Measurements from ENCODE around the gene TRAPPC11.

GRCh38 chr4:183729069-183729406, 69.9 kb downstream of the TRAPPC11 start:
- TF ChIP-seq POLR2A (IDR thresholded peaks at IDR 0.05; ENCODE audit: low read length) (no peak), GATA1 (IDR thresholded peaks at IDR 0.05; ENCODE audit: low read depth, low read length) (no peak)
